Kidney tubule cell (primary cell): Measurements from ENCODE around the gene WASL.

Experiments
- DNase-seq: peaks from one replicate; pipeline ENCODE4 v3.0.0-alpha.2; 2018; ENCODE audit warnings: low spot score

Gene WASL

GRCh38 chr7:123690550-123690949, 58.3 kb downstream of the WASL start:
- DNase-seq = no peak

- DNase-seq = no peak
These were observed 59.6 kb downstream of the WASL start for GRCh38 chr7:123689250-123689649.

GRCh38 chr7:123687727-123688126, 61.1 kb downstream of the WASL start:
- DNase-seq = no peak

- DNase-seq = no peak
These were observed 61.6 kb downstream of the WASL start for GRCh38 chr7:123687161-123687560.

GRCh38 chr7:123682690-123683089, 66.1 kb downstream of the WASL start:
- DNase-seq = peak; percentile 68

- no peak for DNase-seq
These were observed 67.2 kb downstream of the WASL start for GRCh38 chr7:123681561-123681960.

- DNase-seq = no peak
These were observed 68.2 kb downstream of the WASL start for GRCh38 chr7:123680580-123680979.

- no peak for DNase-seq
These were observed 69.2 kb downstream of the WASL start for GRCh38 chr7:123679614-123680013.

- no peak for DNase-seq
These were observed 71.6 kb downstream of the WASL start for GRCh38 chr7:123677061-123677715.

- peak; percentile 35 for DNase-seq
These were observed 73.7 kb downstream of the WASL start for GRCh38 chr7:123675181-123675473.

GRCh38 chr7:123674399-123675180, 74.2 kb downstream of the WASL start:
- peak; percentile 11 for DNase-seq

- no peak for DNase-seq
These were observed 74.9 kb downstream of the WASL start for GRCh38 chr7:123673752-123674398.

GRCh38 chr7:123673137-123673732, 75.6 kb downstream of the WASL start:
- no peak for DNase-seq

GRCh38 chr7:123669485-123669884, 79.3 kb downstream of the WASL start:
- no peak for DNase-seq

- peak; percentile 38 for DNase-seq
These were observed 82.3 kb downstream of the WASL start for GRCh38 chr7:123666492-123666891.

- no peak for DNase-seq
These were observed 82.9 kb downstream of the WASL start for GRCh38 chr7:123665896-123666295.

GRCh38 chr7:123665157-123665556, 83.6 kb downstream of the WASL start:
- no peak for DNase-seq

GRCh38 chr7:123663200-123663599, 85.6 kb downstream of the WASL start:
- DNase-seq = no peak

GRCh38 chr7:123662755-123663154, 86.0 kb downstream of the WASL start:
- DNase-seq = no peak

- no peak for DNase-seq
These were observed 86.5 kb downstream of the WASL start for GRCh38 chr7:123662293-123662692.

- DNase-seq = no peak
These were observed 87.0 kb downstream of the WASL start for GRCh38 chr7:123661765-123662164.

- no peak for DNase-seq
These were observed 88.1 kb downstream of the WASL start for GRCh38 chr7:123660514-123661354.
